Lower lobe of right lung (tissue), 2 donors: ENCODE data around the gene ULBP1. TPM values are rescaled to one million over a fixed set of nuclear protein-coding genes. Genes with fewer than 3 reads are reported as not detected.
"Not testable (repeated sequence)": the region's sequence is repeated elsewhere in the genome, so short reads cannot be mapped to it uniquely, and the experiment has no call there.

Source experiments
- ATAC-seq, 2 donors: fragments of 200-7000 bp; cut with Tn5 transposase; one replicate each; pipeline ENCODE4 v1.9.1; 2020 to 2022; ENCODE audit warnings: mild to moderate bottlenecking in 2 of 2, moderate library complexity in 2 of 2
- DNase-seq: peaks from one replicate; pipeline ENCODE4 v3.0.0-alpha.2; 2020
- H3K27ac ChIP-seq: fragments of 200-600 bp; one replicate; pipeline ENCODE4 v1.8.0; 2022
- H3K27me3 ChIP-seq: fragments of 200-600 bp; one replicate; pipeline ENCODE4 v1.8.0; 2022; ENCODE audit warnings: low read depth
- H3K36me3 ChIP-seq: fragments of 200-600 bp; one replicate; pipeline ENCODE4 v1.8.0; 2022; ENCODE audit warnings: mild to moderate bottlenecking
- H3K4me1 ChIP-seq: fragments of 200-600 bp; one replicate; pipeline ENCODE4 v1.8.0; 2022
- H3K4me3 ChIP-seq: fragments of 200-600 bp; one replicate; pipeline ENCODE4 v1.8.0; 2022; ENCODE audit warnings: mild to moderate bottlenecking
- H3K9me3 ChIP-seq: fragments of 200-600 bp; one replicate; pipeline ENCODE4 v1.8.0; 2022
- CTCF ChIP-seq: fragments of 200-600 bp; IDR thresholded peaks from one replicate; pipeline ENCODE4 v1.8.0; 2022; ENCODE audit warnings: antibody characterized with exemption, mild to moderate bottlenecking
- intact Hi-C: fragments of 100-400 bp; cut with DNase I; formaldehyde crosslinking; loops from one replicate; pipeline ENCODE4 v1.11.0; 2022
- total RNA-seq: library from RNA; stranded (reverse); fragmentation: NEBNext Ultra II Directional; extraction: Animal tissue kit (Norgen Biotek cat#: 25700); gene quantifications from one replicate; pipeline ENCODE4 v1.2.1, GENCODE V29; 2021
- donor health status: DM: no; HTN: yes; CAD: no; lungs with severe emphysema.

ULBP1 gene
- total RNA-seq, 1 donor from 2014 or later: 2.0 TPM

- H3K36me3 ChIP-seq, H3K4me1 ChIP-seq, H3K9me3 ChIP-seq, H3K4me3 ChIP-seq, intact Hi-C loops, DNase-seq, H3K27ac ChIP-seq, ATAC-seq: not testable (repeated sequence)
- peaks cover 70% of the 10 kb centered on the region for H3K27me3 ChIP-seq
Observed at GRCh38 chr6:149955654-149956317, 8.0 kb upstream of the ULBP1 start.

GRCh38 chr6:149958124-149958523 lies 5.6 kb upstream of the ULBP1 start:
- H3K4me1 ChIP-seq, DNase-seq, H3K9me3 ChIP-seq, H3K27ac ChIP-seq, ATAC-seq, H3K4me3 ChIP-seq, H3K36me3 ChIP-seq, intact Hi-C loops: not testable (repeated sequence)
- H3K27me3 ChIP-seq: peaks cover 65% of the 10 kb centered on the region

- H3K27me3 ChIP-seq: peaks cover 58% of the 10 kb centered on the region
- peaks cover 17% of the 10 kb centered on the region for H3K4me1 ChIP-seq
- ATAC-seq, intact Hi-C loops, DNase-seq, H3K4me3 ChIP-seq, H3K36me3 ChIP-seq, H3K27ac ChIP-seq, H3K9me3 ChIP-seq: not testable (repeated sequence)
Observed at GRCh38 chr6:149959806-149960205, 3.9 kb upstream of the ULBP1 start.

- Histone ChIP-seq H3K4me3 (no peak overlapping the region), H3K36me3 (no peaks in the 10 kb centered on the region), H3K4me1 (peaks cover 24% of the 10 kb centered on the region), H3K9me3 (no peaks in the 10 kb centered on the region), H3K27ac (no peak overlapping the region), H3K27me3 (peaks cover 59% of the 10 kb centered on the region)
- intact Hi-C loops: no loop called here
- DNase-seq (no peak), ATAC-seq (no peak)
- no peak for TF ChIP-seq CTCF
Observed at GRCh38 chr6:149960488-149960887, 3.3 kb upstream of the ULBP1 start.

GRCh38 chr6:149961728-149962425 lies 1.9 kb upstream of the ULBP1 start:
- TF ChIP-seq CTCF: no peak
- peaks cover 59% of the 10 kb centered on the region for H3K27me3 ChIP-seq
- H3K9me3 ChIP-seq: no peaks in the 10 kb centered on the region
- no peak for ATAC-seq
- no peak for DNase-seq
- H3K4me1 ChIP-seq: peaks cover 25% of the 10 kb centered on the region
- no peaks in the 10 kb centered on the region for H3K36me3 ChIP-seq
- H3K27ac ChIP-seq: no peak overlapping the region
- intact Hi-C loops: no loop called here
- H3K4me3 ChIP-seq: no peak overlapping the region

- Histone ChIP-seq H3K27ac (no peak overlapping the region), H3K9me3 (no peaks in the 10 kb centered on the region), H3K27me3 (peaks cover 53% of the 10 kb centered on the region), H3K4me1 (peaks cover 25% of the 10 kb centered on the region), H3K4me3 (peak overlapping the region; percentile 64), H3K36me3 (no peaks in the 10 kb centered on the region)
- intact Hi-C loops: no loop called here
- TF ChIP-seq CTCF: no peak
- no peak for DNase-seq
- ATAC-seq: no peak
Observed at GRCh38 chr6:149962461-149963211, 1.1 kb upstream of the ULBP1 start.

GRCh38 chr6:149963212-149963461 lies 606 bp upstream of the ULBP1 start:
- H3K9me3 ChIP-seq: no peaks in the 10 kb centered on the region
- no peak for TF ChIP-seq CTCF
- peaks cover 49% of the 10 kb centered on the region for H3K27me3 ChIP-seq
- H3K27ac ChIP-seq: peak overlapping the region; percentile 56
- intact Hi-C loops: no loop called here
- peaks cover 25% of the 10 kb centered on the region for H3K4me1 ChIP-seq
- H3K36me3 ChIP-seq: no peaks in the 10 kb centered on the region
- H3K4me3 ChIP-seq: peak overlapping the region; percentile 64
- DNase-seq (no peak), ATAC-seq (peak in 1 of 2 donors; percentile 3)
